ENCODE results near the gene SLC4A11.

SLC4A11 gene

GRCh38 chr20:3244613-3245012, 5.6 kb upstream of the SLC4A11 start:
- no peak overlapping the region for H3K4me3 ChIP-seq (ENCODE audit: low read depth, low read length)
- ChIA-PET CTCF (interaction anchor here (1.1 kb wide), 1 partner anchor 191 kb away, joined by 4 read pairs; no protein-coding TSS in a partner anchor), POLR2A (no interaction called here)
- TF ChIP-seq CTCF (IDR thresholded peaks at IDR 0.05; ENCODE audit: insufficient read depth, low read length, missing control alignments), result no peak
- DNase-seq (ENCODE audit: low read depth, low spot score), result no peak

- POLR2A ChIA-PET, result no interaction called here
- no peak for DNase-seq (ENCODE audit: low read depth, low spot score)
- no peak for TF ChIP-seq CTCF (IDR thresholded peaks at IDR 0.05; ENCODE audit: insufficient read depth, low read length, missing control alignments)
- CTCF ChIA-PET, result no interaction called here
- no peak overlapping the region for H3K4me3 ChIP-seq (ENCODE audit: low read depth, low read length)
These were observed 4.8 kb upstream of the SLC4A11 start for GRCh38 chr20:3243718-3244358.

- POLR2A ChIA-PET, result interaction anchor here (0.6 to 1.1 kb wide), 2 partner anchors 229 to 590 kb away, joined by 3 read pairs; partner anchors contain the start of genes ATRN and NOP56
- CTCF ChIA-PET, result interaction anchor here (0.7 kb wide), 1 partner anchor 25 kb away, joined by 3 read pairs; no protein-coding TSS in a partner anchor
- no peak for TF ChIP-seq CTCF (IDR thresholded peaks at IDR 0.05; ENCODE audit: insufficient read depth, low read length, missing control alignments)
- H3K4me3 ChIP-seq (ENCODE audit: low read depth, low read length), result no peak overlapping the region
- no peak for DNase-seq (ENCODE audit: low read depth, low spot score)
These were observed 3.2 kb upstream of the SLC4A11 start for GRCh38 chr20:3242172-3242692.

- DNase-seq (ENCODE audit: low read depth, low spot score), result no peak
- ChIA-PET CTCF (interaction anchor here (1.1 kb wide), 1 partner anchor 9 kb away, joined by 3 read pairs; no protein-coding TSS in a partner anchor), POLR2A (no interaction called here)
- TF ChIP-seq CTCF (IDR thresholded peaks at IDR 0.05; ENCODE audit: insufficient read depth, low read length, missing control alignments), result no peak
- H3K4me3 ChIP-seq (ENCODE audit: low read depth, low read length), result no peak overlapping the region
These were observed 1.9 kb upstream of the SLC4A11 start for GRCh38 chr20:3240776-3241363.

GRCh38 chr20:3239867-3240775, 1.1 kb upstream of the SLC4A11 start:
- POLR2A ChIA-PET, result interaction anchor here (1.0 kb wide), 2 partner anchors 9 to 37 kb away, joined by 3 to 5 read pairs; no protein-coding TSS in a partner anchor
- CTCF ChIA-PET, result interaction anchor here (1.1 to 2.0 kb wide), 3 partner anchors 7 to 22 kb away, joined by 3 to 7 read pairs (median 6); no protein-coding TSS in a partner anchor
- peak overlapping the region; percentile 55 for H3K4me3 ChIP-seq (ENCODE audit: low read depth, low read length)

More at GRCh38 chr20:3239867-3240775, 1.1 kb upstream of the SLC4A11 start:
- TF ChIP-seq CTCF (IDR thresholded peaks at IDR 0.05; ENCODE audit: insufficient read depth, low read length, missing control alignments), result no peak
- no peak for DNase-seq (ENCODE audit: low read depth, low spot score)

All from AG04449 (cell line).